C4-2B (cell line): ENCODE results near the gene LRRC23.

Experiments used
- H3K27ac ChIP-seq: fragments of 450-650 bp; 2 replicates; pipeline ENCODE4 v1.5.1; 2017
- ZFX ChIP-seq: fragments of 450-650 bp; IDR thresholded peaks from 2 replicates; pipeline ENCODE4 v1.6.1; 2017
- TF ChIP-seq, protein P1 (sequence below): fragments of 450-650 bp; conservative IDR thresholded peaks from 2 replicates; pipeline ENCODE4 v1.5.1; 2017; ENCODE audit warnings: mild to moderate bottlenecking

LRRC23 gene

GRCh38 chr12:6928022-6928702, 23.5 kb downstream of the LRRC23 start:
- TF ChIP-seq, protein P1, sequence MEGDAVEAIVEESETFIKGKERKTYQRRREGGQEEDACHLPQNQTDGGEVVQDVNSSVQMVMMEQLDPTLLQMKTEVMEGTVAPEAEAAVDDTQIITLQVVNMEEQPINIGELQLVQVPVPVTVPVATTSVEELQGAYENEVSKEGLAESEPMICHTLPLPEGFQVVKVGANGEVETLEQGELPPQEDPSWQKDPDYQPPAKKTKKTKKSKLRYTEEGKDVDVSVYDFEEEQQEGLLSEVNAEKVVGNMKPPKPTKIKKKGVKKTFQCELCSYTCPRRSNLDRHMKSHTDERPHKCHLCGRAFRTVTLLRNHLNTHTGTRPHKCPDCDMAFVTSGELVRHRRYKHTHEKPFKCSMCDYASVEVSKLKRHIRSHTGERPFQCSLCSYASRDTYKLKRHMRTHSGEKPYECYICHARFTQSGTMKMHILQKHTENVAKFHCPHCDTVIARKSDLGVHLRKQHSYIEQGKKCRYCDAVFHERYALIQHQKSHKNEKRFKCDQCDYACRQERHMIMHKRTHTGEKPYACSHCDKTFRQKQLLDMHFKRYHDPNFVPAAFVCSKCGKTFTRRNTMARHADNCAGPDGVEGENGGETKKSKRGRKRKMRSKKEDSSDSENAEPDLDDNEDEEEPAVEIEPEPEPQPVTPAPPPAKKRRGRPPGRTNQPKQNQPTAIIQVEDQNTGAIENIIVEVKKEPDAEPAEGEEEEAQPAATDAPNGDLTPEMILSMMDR: no peak
- peak; percentile 23; the same call in 1 of the 2 replicates for TF ChIP-seq ZFX
- peak overlapping the region; percentile 95 for H3K27ac ChIP-seq

DNA sequence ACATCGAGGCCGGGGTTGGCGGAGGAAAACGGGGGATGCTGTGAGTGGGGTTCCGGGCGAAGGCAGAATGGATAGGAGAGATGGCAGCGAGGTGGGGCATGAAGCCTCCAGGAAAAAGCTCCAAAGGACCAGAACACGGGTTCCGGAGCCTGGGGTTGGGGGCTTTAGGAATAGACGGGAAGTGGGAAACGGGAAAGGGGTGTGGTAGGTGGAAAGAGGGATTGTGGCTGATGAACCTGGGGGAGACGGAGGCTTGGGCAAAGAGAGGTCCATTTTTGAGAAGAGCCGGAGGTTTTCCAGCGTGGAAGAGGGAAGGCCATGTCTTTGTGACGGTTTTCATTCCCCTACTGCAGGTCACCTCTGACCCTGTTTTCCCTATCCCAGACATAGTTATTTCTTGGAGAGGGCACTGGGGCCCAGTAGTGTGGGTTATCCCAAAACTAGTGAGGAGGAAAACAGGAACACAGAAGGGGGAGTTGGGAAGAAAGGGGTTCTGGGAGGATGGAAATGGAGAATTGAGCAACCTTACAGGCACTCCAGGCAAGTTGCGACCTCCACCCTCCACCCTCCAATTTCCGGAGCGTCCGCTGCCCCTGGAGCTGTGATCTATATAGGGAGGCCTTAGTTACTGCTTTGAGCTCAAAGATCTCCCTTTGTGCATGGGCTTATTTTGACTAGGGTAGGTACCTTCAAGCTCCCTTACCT, 24.2 kb downstream of the LRRC23 start:
- H3K27ac ChIP-seq: peak overlapping the region; percentile 95
- TF ChIP-seq, protein P1: no peak
- no peak for TF ChIP-seq ZFX

DNA sequence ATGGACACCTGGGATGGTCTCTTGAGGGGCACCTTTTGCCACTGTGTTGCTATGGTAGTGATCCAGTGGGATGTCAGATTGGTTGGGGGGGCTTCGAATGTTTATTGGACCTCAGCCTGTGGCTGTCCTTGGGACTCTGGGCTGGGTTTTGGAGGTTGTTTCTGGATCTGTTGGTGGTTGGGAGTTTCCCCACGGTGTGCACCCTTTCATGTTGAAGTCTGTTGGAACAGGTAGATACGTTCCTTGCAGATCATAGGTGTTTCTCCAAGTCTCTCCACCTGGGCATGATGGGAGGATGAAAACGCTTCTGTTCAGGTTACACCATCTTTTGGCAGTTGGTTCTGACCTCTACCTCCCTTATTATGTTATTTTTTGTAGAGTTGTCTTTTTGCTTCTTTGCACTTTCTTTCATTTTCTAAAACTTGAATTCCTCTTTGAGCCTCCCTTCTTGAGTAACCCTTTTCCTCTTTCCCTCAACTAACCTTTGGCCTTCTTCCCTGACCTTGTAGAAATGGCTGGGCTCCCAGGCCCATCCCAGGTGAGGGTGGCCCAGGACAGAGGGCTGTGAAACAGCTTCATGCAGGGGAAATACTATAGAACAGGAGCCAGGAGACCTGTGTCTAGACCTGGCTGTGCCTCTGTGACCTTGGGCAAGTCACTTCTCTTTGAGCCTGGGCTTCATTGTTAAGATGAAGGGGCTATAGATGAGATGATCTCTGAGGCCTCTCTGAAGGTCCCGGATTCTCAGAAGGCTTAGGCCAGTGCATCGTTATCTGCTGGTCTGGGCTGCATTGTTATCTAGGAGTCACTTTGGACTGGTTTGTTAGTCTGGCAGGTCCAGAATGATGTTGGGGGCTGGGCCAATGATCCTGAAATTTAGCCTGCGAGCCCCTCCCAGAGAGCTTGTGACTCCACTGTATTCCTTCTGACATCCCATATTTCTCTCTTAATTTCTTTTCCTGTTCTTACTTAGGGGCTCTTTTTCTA, 25.1 kb downstream of the LRRC23 start:
- H3K27ac ChIP-seq: peak overlapping the region; percentile 95
- TF ChIP-seq, protein P1: no peak

GRCh38 chr12:6932766-6933165, 28.1 kb downstream of the LRRC23 start:
- TF ChIP-seq, protein P1: no peak
- TF ChIP-seq ZFX: no peak
- no peak overlapping the region; the same call in 1 of the 2 replicates for H3K27ac ChIP-seq

DNA sequence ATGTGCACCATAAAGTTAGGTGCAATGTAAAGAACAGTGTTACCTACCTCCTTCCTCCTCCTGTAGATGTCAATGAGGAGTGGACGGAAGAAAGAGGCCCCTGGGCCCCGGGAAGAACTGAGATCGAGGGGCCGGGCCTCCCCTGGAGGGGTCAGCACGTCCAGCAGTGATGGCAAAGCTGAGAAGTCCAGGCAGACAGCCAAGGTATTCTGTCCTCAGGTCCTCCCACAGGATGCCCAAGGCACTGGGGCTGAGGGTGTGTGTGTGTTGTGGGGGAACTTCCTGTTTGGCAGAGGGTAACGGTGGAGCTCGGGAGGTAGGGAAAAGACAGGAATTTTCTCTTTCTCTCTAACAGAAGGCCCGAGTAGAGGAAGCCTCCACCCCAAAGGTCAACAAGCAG, 29.5 kb downstream of the LRRC23 start:
- H3K27ac ChIP-seq: peak overlapping the region; percentile 26
- TF ChIP-seq ZFX: no peak
- TF ChIP-seq, protein P1: no peak

- H3K27ac ChIP-seq: no peak overlapping the region
- TF ChIP-seq ZFX: no peak
- TF ChIP-seq, protein P1: no peak
Measured at GRCh38 chr12:6935371-6936193, 31.0 kb downstream of the LRRC23 start.
